Sigmoid colon (tissue), 7 donors: Measurements from ENCODE around the gene NCKAP5. TPM values are rescaled to one million over a fixed set of nuclear protein-coding genes. Genes with fewer than 3 reads are reported as not detected.

Experiments
- DNase-seq: peaks from one replicate; pipeline ENCODE4 v3.0.0-alpha.2; 2019
- H3K27ac ChIP-seq, 4 donors: fragments of 200-600 bp; sonication (generic); one replicate each; pipeline ENCODE4 v1.5.1; 2016 to 2019; ENCODE audit warnings: mild to moderate bottlenecking in 1 of 4
- H3K27me3 ChIP-seq, 3 donors: fragments of 200-600 bp; sonication (generic); one replicate each; pipeline ENCODE4 v1.5.1; 2019; ENCODE audit warnings: mild to moderate bottlenecking in 1 of 3
- H3K36me3 ChIP-seq, 4 donors: fragments of 200-600 bp; sonication (generic); one replicate each; pipeline ENCODE4 v1.5.1; 2016 to 2019
- H3K4me1 ChIP-seq, 4 donors: fragments of 200-600 bp; sonication (generic); one replicate each; pipeline ENCODE4 v1.5.1; 2017 to 2019
- H3K4me3 ChIP-seq, 4 donors: fragments of 200-600 bp; sonication (generic); one replicate each; pipeline ENCODE4 v1.5.1; 2017 to 2019; ENCODE audit warnings: mild to moderate bottlenecking in 2 of 4, moderate library complexity in 1 of 4
- H3K9me3 ChIP-seq, 4 donors: fragments of 200-600 bp in 3 of 4; sonication (generic) in 3 of 4; one replicate each; pipeline versions ENCODE4 v1.5.1 to v1.6.1; 2013 to 2019
- CTCF ChIP-seq, 4 experiments: fragments of 450-650 bp in 3 of 4; fragments of 200-600 bp in 1 of 4; IDR thresholded peaks; one replicate each; pipeline ENCODE4 v1.5.1; 2016 to 2019; ENCODE audit warnings: antibody characterized with exemption in 4 of 4, mild to moderate bottlenecking in 3 of 4, moderate library complexity in 2 of 4
- EP300 ChIP-seq, 4 donors: sonication (generic); formaldehyde crosslinking; IDR thresholded peaks; one replicate each; pipeline ENCODE4 v1.6.1; 2017; ENCODE audit warnings: antibody characterized with exemption in 4 of 4
- POLR2A ChIP-seq, 2 donors: fragments of 450-650 bp; IDR thresholded peaks; one replicate each; pipeline ENCODE4 v1.6.1; 2016; ENCODE audit warnings: antibody characterized with exemption in 2 of 2, mild to moderate bottlenecking in 2 of 2, moderate library complexity in 2 of 2
- POLR2AphosphoS5 ChIP-seq, 4 donors: sonication (generic); formaldehyde crosslinking; IDR thresholded peaks; one replicate each; pipeline ENCODE4 v1.6.1; 2017; ENCODE audit warnings: antibody characterized with exemption in 4 of 4
- WGBS, 2 donors: extraction: QIAGEN DNeasy Blood & Tissue Kit; methylation state at CpG; one replicate each; pipeline ENCODE4 v1.1.7; 2013; 5-methylcytosine and 5-hydroxymethylcytosine counted together
- intact Hi-C: fragments of 100-400 bp; cut with DNase I; formaldehyde crosslinking; loops from one replicate; pipeline ENCODE4 v1.15.1; 2023
- polyA plus RNA-seq, 3 donors: library from polyadenylated mRNA; stranded (reverse); fragments of 200-250 nt; gene quantifications; one replicate each; pipeline ENCODE4 v1.2.3, GENCODE V29; 2013
- total RNA-seq, 4 donors: library from RNA; depleted of rRNA; stranded (reverse); fragments of >200 nt; gene quantifications; one replicate each; pipeline ENCODE4 v1.1.0, GENCODE V29; 2016
- donor health status: healthy with polysubstance abuse.
- donor health status: Bipolar disorder and iron deficiency.
- donor health status: healthy.

Gene NCKAP5
- total and polyA plus RNA-seq, 7 donors, result under 0.01 to 3.7 (median 0.60) TPM

- no peak for TF ChIP-seq POLR2AphosphoS5 (IDR thresholded peaks at IDR 0.05)
- TF ChIP-seq CTCF (IDR thresholded peaks at IDR 0.05), result no peak
- no peak for TF ChIP-seq POLR2A (IDR thresholded peaks at IDR 0.05)
- TF ChIP-seq EP300 (IDR thresholded peaks at IDR 0.05), result no peak
- peaks cover 0 to 4% (median 0%) of the 10 kb centered on the region in 4 donors for H3K9me3 ChIP-seq
- intact Hi-C loops, result no loop called here
- H3K4me3 ChIP-seq, result no peak overlapping the region
- no peaks in the 10 kb centered on the region for H3K27me3 ChIP-seq
- H3K36me3 ChIP-seq, result no peaks in the 10 kb centered on the region
- H3K4me1 ChIP-seq, result no peaks in the 10 kb centered on the region
- DNase-seq, result no peak
- H3K27ac ChIP-seq, result no peak overlapping the region
Observed at GRCh38 chr2:132740081-132740720, 828.1 kb downstream of the NCKAP5 start.

GRCh38 chr2:132738223-132738622, 830.0 kb downstream of the NCKAP5 start:
- Histone ChIP-seq H3K27ac (no peak overlapping the region), H3K36me3 (no peaks in the 10 kb centered on the region), H3K9me3 (no peaks in the 10 kb centered on the region), H3K4me3 (no peak overlapping the region), H3K27me3 (no peaks in the 10 kb centered on the region), H3K4me1 (no peaks in the 10 kb centered on the region)
- TF ChIP-seq EP300 (IDR thresholded peaks at IDR 0.05) (no peak), POLR2A (IDR thresholded peaks at IDR 0.05) (no peak), CTCF (IDR thresholded peaks at IDR 0.05) (no peak), POLR2AphosphoS5 (IDR thresholded peaks at IDR 0.05) (no peak)
- intact Hi-C loops, result no loop called here
- WGBS, 2 donors, result 83 to 84% methylated on average over 1 of the region's 1 CpG
- DNase-seq, result no peak

GRCh38 chr2:132736059-132736458, 832.2 kb downstream of the NCKAP5 start:
- no peak overlapping the region for H3K4me3 ChIP-seq
- H3K9me3 ChIP-seq, result no peaks in the 10 kb centered on the region
- intact Hi-C loops, result no loop called here
- no peaks in the 10 kb centered on the region for H3K36me3 ChIP-seq
- H3K4me1 ChIP-seq, result no peaks in the 10 kb centered on the region
- 90 to 92% methylated on average over 1 of the region's 1 CpG for WGBS, 2 donors
- no peak overlapping the region for H3K27ac ChIP-seq
- no peak for TF ChIP-seq POLR2A (IDR thresholded peaks at IDR 0.05)
- H3K27me3 ChIP-seq, result no peaks in the 10 kb centered on the region
- no peak for DNase-seq

- Histone ChIP-seq H3K27ac (no peak overlapping the region), H3K4me1 (no peaks in the 10 kb centered on the region), H3K9me3 (no peaks in the 10 kb centered on the region), H3K4me3 (no peak overlapping the region), H3K27me3 (no peaks in the 10 kb centered on the region), H3K36me3 (no peaks in the 10 kb centered on the region)
- intact Hi-C loops, result no loop called here
- no peak for TF ChIP-seq POLR2AphosphoS5 (IDR thresholded peaks at IDR 0.05)
- no peak for TF ChIP-seq POLR2A (IDR thresholded peaks at IDR 0.05)
- no peak for TF ChIP-seq CTCF (IDR thresholded peaks at IDR 0.05)
- no peak for TF ChIP-seq EP300 (IDR thresholded peaks at IDR 0.05)
- DNase-seq, result no peak
- WGBS, 2 donors, result 88 to 92% methylated on average over 3 of the region's 3 CpGs
Observed at GRCh38 chr2:132734961-132735360, 833.3 kb downstream of the NCKAP5 start.

- DNase-seq, result no peak
- Histone ChIP-seq H3K27ac (no peak overlapping the region), H3K4me3 (no peak overlapping the region), H3K36me3 (no peaks in the 10 kb centered on the region), H3K27me3 (no peaks in the 10 kb centered on the region), H3K4me1 (no peaks in the 10 kb centered on the region), H3K9me3 (no peaks in the 10 kb centered on the region)
- 87 to 88% methylated on average over 6 of the region's 6 CpGs for WGBS, 2 donors
- TF ChIP-seq CTCF (IDR thresholded peaks at IDR 0.05), result no peak
- no peak for TF ChIP-seq POLR2A (IDR thresholded peaks at IDR 0.05)
- no peak for TF ChIP-seq EP300 (IDR thresholded peaks at IDR 0.05)
- TF ChIP-seq POLR2AphosphoS5 (IDR thresholded peaks at IDR 0.05), result no peak
- intact Hi-C loops, result no loop called here
Observed at GRCh38 chr2:132733094-132733493, 835.2 kb downstream of the NCKAP5 start.
